ENCODE measurements around the gene SHISA7.
A peak's percentile ranks its signal among the peaks of the same experiment; 100 is the strongest.
"Not testable (repeated sequence)": the region's sequence is repeated elsewhere in the genome, so short reads cannot be mapped to it uniquely, and the experiment has no call there.

SHISA7 gene

GRCh38 chr19:55432241-55432959, 10.7 kb downstream of the SHISA7 start:
- Mint-ChIP-seq H3K27me3 (peaks cover 66% of the 10 kb centered on the region), H3K27ac (no peak overlapping the region), H3K36me3 (no peaks in the 10 kb centered on the region), H3K4me3 (no peak overlapping the region), H3K9me3 (peaks cover 5% of the 10 kb centered on the region), H3K4me1 (no peaks in the 10 kb centered on the region)
- no peak for ATAC-seq

- Mint-ChIP-seq H3K9me3 (peaks cover 5% of the 10 kb centered on the region), H3K4me1 (no peaks in the 10 kb centered on the region), H3K27ac (no peak overlapping the region), H3K36me3 (no peaks in the 10 kb centered on the region), H3K27me3 (peaks cover 54% of the 10 kb centered on the region), H3K4me3 (no peak overlapping the region)
- no peak for ATAC-seq
Measured at GRCh38 chr19:55431183-55431582, 11.9 kb downstream of the SHISA7 start.

- Mint-ChIP-seq H3K36me3 (no peaks in the 10 kb centered on the region), H3K27ac (no peak overlapping the region), H3K4me3 (no peak overlapping the region), H3K9me3 (peaks cover 5% of the 10 kb centered on the region), H3K27me3 (peaks cover 50% of the 10 kb centered on the region), H3K4me1 (no peaks in the 10 kb centered on the region)
- ATAC-seq: no peak
Measured at GRCh38 chr19:55426042-55426441, 17.1 kb downstream of the SHISA7 start.

DNA sequence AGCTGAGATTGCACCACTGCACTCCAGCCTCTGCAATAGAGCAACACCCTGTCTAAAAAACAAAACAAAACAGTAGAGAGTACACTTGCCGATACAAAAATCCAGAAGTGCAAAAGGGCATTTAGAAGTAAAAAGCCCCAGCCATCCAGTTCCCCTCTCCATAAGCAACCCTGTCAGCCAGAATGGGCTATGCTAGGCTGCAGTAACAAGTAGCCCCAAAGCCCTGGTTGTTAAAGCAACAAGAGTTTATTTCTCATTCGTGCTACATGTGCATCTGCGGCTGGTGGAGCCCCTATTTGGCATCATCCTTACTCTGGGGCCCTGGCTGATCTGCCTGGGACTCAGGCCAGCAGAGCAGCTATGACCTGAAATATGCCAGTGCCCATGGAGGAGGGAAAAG, 18.6 kb downstream of the SHISA7 start:
- H3K4me1 Mint-ChIP-seq: no peaks in the 10 kb centered on the region
- H3K4me3 Mint-ChIP-seq: no peak overlapping the region
- no peaks in the 10 kb centered on the region for H3K36me3 Mint-ChIP-seq
- peaks cover 41% of the 10 kb centered on the region for H3K27me3 Mint-ChIP-seq
- no peak for ATAC-seq
- H3K9me3 Mint-ChIP-seq: no peaks in the 10 kb centered on the region
- H3K27ac Mint-ChIP-seq: no peak overlapping the region

GRCh38 chr19:55423225-55424005, 19.7 kb downstream of the SHISA7 start:
- no peak for ATAC-seq
- Mint-ChIP-seq H3K27ac (no peak overlapping the region), H3K36me3 (no peaks in the 10 kb centered on the region), H3K9me3 (no peaks in the 10 kb centered on the region), H3K4me3 (no peak overlapping the region), H3K4me1 (no peaks in the 10 kb centered on the region), H3K27me3 (peaks cover 37% of the 10 kb centered on the region)

DNA sequence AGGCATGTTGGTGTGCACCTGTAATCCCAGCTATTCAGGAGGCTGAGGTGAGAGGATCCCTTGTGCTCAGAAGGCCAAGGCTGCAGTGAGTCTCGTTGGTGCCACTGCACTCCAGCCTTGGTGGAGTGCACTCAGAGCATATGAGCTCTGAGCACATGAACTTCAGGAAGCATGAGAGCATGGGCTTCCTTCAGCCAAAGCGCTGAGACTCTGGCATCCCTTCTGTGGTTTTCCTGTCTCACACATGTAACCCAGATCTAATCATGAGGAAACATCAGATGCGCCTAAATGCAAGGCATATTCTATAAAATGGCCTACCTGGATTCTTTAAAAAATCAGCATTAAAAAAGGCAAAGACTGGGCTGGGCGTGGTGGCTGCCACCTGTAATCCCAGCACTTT, 21.8 kb downstream of the SHISA7 start:
- not testable (repeated sequence) for H3K36me3 Mint-ChIP-seq, H3K4me1 Mint-ChIP-seq, ATAC-seq, H3K4me3 Mint-ChIP-seq, H3K27ac Mint-ChIP-seq, H3K9me3 Mint-ChIP-seq
- peaks cover 42% of the 10 kb centered on the region for H3K27me3 Mint-ChIP-seq

- H3K9me3 Mint-ChIP-seq: no peaks in the 10 kb centered on the region
- H3K36me3 Mint-ChIP-seq: no peaks in the 10 kb centered on the region
- no peaks in the 10 kb centered on the region for H3K4me1 Mint-ChIP-seq
- H3K27ac Mint-ChIP-seq: no peak overlapping the region
- ATAC-seq: no peak
- H3K27me3 Mint-ChIP-seq: peaks cover 34% of the 10 kb centered on the region
- H3K4me3 Mint-ChIP-seq: no peak overlapping the region
Measured at GRCh38 chr19:55419624-55420236, 23.4 kb downstream of the SHISA7 start.

- H3K27ac Mint-ChIP-seq: no peak overlapping the region
- no peak overlapping the region for H3K4me3 Mint-ChIP-seq
- no peak for ATAC-seq
- no peaks in the 10 kb centered on the region for H3K4me1 Mint-ChIP-seq
- H3K27me3 Mint-ChIP-seq: peaks cover 29% of the 10 kb centered on the region
- H3K36me3 Mint-ChIP-seq: no peaks in the 10 kb centered on the region
- no peaks in the 10 kb centered on the region for H3K9me3 Mint-ChIP-seq
Measured at GRCh38 chr19:55419103-55419502, 24.0 kb downstream of the SHISA7 start.

DNA sequence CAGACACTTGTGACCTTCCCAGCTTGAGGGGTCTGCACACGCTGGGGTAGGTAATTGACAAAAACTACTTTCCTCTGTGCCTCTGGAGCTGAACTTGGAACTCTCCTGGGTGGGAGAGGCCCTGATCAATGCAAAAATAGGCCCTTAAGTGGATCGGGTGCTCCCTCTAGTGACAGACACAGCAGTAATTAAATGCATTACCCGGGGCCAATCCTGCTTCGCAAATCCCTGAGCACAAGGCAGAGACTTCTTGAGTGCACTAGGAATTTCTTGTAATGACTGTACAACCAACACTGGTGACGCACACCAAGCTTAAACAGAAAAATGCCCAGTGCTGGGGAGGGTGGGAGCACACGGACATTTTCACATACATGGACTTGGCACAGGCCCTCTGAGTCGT, 24.9 kb downstream of the SHISA7 start:
- Mint-ChIP-seq H3K27ac (no peak overlapping the region), H3K4me3 (no peak overlapping the region)
- ATAC-seq: peak; percentile 43

DNA sequence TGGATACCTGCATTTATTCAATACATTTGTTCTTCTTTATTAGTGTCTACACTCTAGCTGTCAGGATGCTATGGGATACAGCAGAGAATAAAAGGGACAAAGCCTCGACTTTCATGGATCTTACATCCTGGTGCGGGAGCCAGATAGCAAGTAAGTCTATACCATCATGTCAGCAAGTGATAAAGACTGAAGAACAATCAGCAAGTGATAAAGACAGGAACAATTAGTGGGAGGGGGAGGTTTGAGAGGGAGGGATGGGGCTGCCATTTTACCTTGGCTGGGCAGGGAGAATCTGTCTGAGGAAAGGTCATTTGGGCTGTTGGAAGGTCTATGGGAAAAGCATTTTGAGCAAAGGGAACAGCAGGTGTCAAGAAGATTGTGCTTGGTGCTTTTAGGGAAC, 32.9 kb downstream of the SHISA7 start:
- H3K4me3 Mint-ChIP-seq: no peak overlapping the region
- no peak for ATAC-seq
- no peaks in the 10 kb centered on the region for H3K27me3 Mint-ChIP-seq
- H3K27ac Mint-ChIP-seq: no peak overlapping the region
- H3K4me1 Mint-ChIP-seq: peaks cover 17% of the 10 kb centered on the region
- H3K9me3 Mint-ChIP-seq: no peaks in the 10 kb centered on the region
- H3K36me3 Mint-ChIP-seq: peaks cover 16% of the 10 kb centered on the region

More for the DNA sequence above, 24.9 kb downstream of the SHISA7 start:
- Mint-ChIP-seq H3K4me1 (no peaks in the 10 kb centered on the region), H3K9me3 (no peaks in the 10 kb centered on the region), H3K27me3 (peaks cover 29% of the 10 kb centered on the region), H3K36me3 (no peaks in the 10 kb centered on the region)

- Mint-ChIP-seq H3K4me3 (peak overlapping the region; percentile 87), H3K27ac (peak overlapping the region; percentile 94), H3K36me3 (peaks cover 16% of the 10 kb centered on the region), H3K4me1 (peaks cover 17% of the 10 kb centered on the region)
- ATAC-seq, H3K9me3 Mint-ChIP-seq, H3K27me3 Mint-ChIP-seq: not testable (repeated sequence)
Measured at GRCh38 chr19:55409179-55409578, 33.9 kb downstream of the SHISA7 start.

DNA sequence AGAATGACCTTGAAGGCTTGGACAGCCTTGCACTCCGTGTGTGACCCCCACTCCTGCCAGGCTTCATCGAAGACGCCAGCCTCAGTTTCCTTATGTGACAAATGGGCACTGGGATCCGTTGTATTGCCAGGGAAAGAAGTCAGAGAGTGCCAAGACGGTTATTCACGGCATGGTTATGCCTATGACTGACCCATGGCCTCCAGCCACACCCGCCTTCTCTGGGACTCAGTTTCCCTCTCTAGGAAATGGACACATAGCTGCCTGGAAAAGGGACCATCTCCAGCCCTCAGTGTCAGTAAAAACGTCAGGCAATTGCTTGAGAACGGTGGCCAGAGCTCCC, 34.6 kb downstream of the SHISA7 start:
- Mint-ChIP-seq H3K4me1 (peaks cover 17% of the 10 kb centered on the region), H3K27me3 (no peaks in the 10 kb centered on the region), H3K27ac (peak overlapping the region; percentile 94), H3K36me3 (peaks cover 22% of the 10 kb centered on the region), H3K4me3 (peak overlapping the region; percentile 87), H3K9me3 (no peaks in the 10 kb centered on the region)
- ATAC-seq: no peak

GRCh38 chr19:55407800-55408532, 35.1 kb downstream of the SHISA7 start:
- no peaks in the 10 kb centered on the region for H3K27me3 Mint-ChIP-seq
- H3K4me1 Mint-ChIP-seq: peaks cover 17% of the 10 kb centered on the region
- peak overlapping the region; percentile 87 for H3K4me3 Mint-ChIP-seq
- peak; percentile 97 for ATAC-seq
- H3K27ac Mint-ChIP-seq: peak overlapping the region; percentile 94
- peaks cover 28% of the 10 kb centered on the region for H3K36me3 Mint-ChIP-seq
- no peaks in the 10 kb centered on the region for H3K9me3 Mint-ChIP-seq

GRCh38 chr19:55407550-55407799, 35.6 kb downstream of the SHISA7 start, which contains the start of gene UBE2S:
Gene UBE2S (minus strand): TSS chr19:55407788. CDS start chr19:55407589, 199 bp downstream.
- ATAC-seq: peak; percentile 32
- not testable (repeated sequence) for H3K27me3 Mint-ChIP-seq, H3K9me3 Mint-ChIP-seq
- H3K4me3 Mint-ChIP-seq: peak within 1 kb of the TSS; percentile 87
- H3K36me3 Mint-ChIP-seq: peaks cover 32% of the 10 kb centered on the region
- peak within 1 kb of the TSS; percentile 94 for H3K27ac Mint-ChIP-seq
- peaks cover 17% of the 10 kb centered on the region for H3K4me1 Mint-ChIP-seq

GRCh38 chr19:55406826-55407549, 36.1 kb downstream of the SHISA7 start:
- Mint-ChIP-seq H3K27me3 (no peaks in the 10 kb centered on the region), H3K4me3 (peak overlapping the region; percentile 87), H3K4me1 (peaks cover 17% of the 10 kb centered on the region), H3K36me3 (peaks cover 36% of the 10 kb centered on the region), H3K27ac (peak overlapping the region; percentile 94), H3K9me3 (no peaks in the 10 kb centered on the region)
- ATAC-seq: peak; percentile 0

Measured in stimulated activated memory B cell treated with anti-CD40 and anti-IgM and Interleukin-4, amounts not matched to agents 10 μg/mL and 1 μg/mL and 100 μg/mL, for 72 hours (primary cell).